Activated T-cell treated with anti-CD3 and anti-CD28 coated beads for 48 hours (primary cell): ENCODE measurements around the gene NID1.

ENCODE experiments used
- DNase-seq: peaks from one replicate; pipeline ENCODE4 v3.0.0-alpha.2; 2020; ENCODE audit warnings: low read depth

Gene NID1

DNA sequence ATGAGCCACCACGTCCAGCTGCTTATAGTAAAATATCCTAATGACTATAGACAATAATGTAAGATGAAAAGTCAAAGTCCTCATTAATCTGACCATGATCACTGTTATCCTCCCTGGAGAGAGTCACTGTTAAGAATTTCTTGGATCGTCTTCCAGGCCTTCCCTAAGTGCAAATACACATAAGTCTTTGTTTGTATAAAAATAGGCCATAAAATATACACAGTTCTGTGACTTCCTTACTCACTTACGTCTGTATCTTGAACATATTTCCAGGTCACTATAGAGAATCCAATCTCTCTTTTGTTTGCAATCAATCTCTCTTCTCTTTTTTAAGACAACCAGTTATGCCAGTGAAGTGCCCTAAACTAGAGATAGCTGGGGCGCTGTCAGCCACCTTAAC lies 109.1 kb downstream of the NID1 start:
- no peak for DNase-seq

DNA sequence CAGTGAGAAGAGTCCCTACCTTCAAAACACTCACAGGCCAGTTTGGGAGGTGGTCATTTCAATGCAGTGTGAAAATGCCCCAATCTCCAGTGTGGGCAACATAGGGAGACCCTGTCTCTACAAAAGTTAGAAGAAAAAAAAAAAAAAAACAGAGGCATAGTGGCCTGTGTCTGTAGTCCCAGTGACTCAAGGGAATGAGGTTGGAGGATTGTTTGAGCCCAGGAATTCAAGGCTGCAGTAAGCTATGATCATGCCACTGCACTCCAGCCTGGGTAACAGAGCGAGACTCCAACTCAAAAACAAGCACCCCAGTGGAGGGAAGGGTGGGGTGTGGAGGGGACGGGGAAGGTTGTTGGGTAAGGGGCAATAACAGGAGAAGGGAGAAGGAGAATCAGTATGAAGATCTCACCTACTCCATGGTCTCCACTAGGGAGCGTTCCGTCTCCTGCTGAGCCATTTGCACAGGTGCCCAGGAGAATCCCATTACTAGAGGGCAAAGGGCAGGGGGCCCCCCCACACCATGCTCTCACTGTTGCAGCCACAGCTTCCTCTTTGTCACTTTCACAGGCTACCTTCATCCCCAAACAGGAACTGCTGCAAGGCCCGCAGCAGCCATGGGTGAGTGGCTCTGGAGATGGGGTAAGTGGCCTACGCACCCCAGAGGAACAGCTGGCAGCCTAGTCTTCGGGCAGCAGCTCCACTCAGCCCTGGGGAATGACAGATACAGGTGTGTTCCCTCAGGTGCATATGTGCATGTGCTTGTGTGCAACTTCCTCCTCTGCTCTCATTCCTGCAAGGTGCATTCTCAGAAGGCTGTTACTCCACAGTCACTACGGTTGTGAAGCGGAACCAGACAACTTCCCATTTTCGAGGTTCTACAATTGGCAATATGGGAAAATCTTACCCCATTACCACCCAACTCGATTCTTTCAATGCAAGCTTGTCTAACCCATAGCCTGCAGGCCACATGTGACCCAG lies 110.3 kb downstream of the NID1 start:
- DNase-seq: peak; percentile 14

DNA sequence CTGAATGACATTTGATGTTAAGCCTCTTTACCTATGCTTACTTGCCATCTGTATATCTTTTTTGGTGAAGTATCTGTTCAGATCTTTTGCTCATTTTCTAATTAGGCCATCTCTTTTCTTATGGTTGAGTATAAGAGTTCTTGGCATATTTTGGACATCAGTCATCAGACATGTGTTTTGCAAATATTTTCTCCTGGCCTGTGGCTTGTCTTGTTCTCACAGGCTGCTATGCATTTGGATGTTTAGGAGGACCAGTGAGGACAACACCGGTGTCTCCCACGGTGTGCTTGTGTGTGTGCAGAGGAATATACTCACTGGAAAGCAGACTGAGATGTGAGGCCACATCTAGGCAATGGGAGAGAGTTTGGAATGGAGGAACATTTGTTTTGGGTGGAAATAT lies 111.1 kb downstream of the NID1 start:
- DNase-seq: no peak

DNA sequence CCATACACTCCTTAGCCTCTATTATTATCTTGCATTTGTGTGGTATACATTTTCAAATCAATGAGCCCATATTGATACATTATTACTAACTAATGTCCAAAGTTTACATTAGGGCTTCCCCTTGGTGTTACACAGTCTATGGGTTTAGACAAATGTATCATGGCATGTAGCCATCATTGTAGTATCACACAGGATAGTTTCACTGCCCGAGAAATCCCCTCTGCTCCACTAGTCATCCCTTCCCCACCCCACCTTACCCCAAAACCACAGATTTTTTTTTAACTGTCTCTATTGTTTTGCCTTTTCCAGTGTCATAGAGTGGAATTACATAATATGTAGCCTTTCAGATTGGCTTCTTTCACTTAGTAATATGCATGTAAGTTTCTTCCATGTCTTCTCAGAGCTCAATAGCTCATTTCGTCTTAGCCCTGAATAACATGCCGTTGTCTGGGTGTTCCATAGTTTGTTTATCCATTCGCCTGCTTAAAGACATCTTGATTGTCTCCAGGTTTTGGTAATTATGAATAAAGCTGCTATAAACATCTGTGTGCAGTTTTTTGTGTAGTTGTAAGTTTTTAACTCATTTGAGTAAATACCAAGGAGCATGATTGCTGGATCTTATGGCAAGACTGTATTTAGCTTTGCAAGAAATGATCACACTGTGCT lies 111.8 kb downstream of the NID1 start:
- peak; percentile 15 for DNase-seq

DNA sequence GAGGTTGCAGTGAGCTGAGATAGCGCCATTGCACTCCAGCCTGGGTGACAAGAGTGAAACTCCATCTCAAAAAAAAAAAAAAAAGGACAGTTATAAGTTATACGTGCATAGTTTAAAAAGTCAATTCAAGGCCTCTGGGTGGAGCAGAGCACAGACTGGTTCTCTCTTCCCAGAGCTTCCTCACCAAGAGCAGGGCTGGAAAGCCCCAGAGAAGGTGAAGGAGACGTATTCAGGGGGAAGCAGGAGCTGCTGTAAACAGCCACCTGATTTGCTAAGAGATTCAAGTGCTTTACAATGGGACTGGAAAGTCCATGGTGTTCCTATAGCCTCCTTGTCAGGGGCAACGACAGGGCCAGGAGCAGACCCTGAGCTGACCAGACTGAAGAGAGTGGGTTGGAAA lies 113.2 kb downstream of the NID1 start:
- DNase-seq: no peak

DNA sequence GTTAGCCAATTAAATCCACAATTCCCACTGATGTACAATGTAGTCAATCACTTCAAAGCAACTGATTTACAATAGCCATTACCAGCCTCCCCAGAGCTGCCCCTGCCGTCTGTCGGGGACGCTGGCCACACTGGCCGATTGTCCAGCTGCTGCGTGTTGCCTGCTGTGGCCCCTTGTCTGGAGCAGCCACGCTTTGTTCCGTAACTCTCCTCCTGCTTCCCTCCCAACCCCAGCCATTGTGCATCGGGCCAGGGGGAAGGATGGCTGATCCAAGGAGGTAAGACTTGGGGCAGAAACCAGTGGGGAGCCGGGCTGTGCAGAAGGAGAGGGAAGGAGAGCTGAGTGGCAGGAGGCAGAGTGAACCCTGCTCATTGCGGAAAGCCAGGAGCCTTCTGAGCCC lies 114.6 kb downstream of the NID1 start:
- DNase-seq: no peak

DNA sequence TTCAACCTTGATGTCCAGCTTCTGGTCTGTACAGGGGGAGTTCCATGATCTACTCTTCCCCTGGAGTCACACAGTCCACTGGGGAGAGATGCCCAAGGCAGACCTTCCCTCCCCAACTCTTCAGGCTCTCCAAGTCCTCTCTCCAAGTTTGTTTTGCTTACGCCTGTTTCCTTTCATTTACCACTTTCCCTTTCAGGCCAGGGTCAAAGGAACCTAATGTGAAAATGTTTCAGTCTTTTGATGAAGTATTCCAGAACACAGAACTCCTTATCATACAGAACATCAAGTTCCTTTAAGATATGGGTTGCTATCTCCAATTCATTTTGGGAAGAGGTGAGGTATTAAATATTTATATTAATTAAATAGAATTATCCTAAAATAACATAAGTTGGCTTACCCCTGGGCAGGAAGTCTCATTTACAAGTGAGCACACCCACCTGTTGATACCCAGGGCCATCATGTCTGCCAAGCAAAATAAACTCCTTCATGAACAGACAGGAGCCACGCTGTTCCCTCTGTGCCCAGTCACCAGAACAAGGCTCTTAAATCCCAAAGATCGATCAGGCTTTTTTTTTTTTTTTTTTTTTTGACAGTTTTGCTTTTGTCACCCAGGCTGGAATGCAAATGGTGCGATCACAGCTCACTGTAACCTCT lies 116.0 kb downstream of the NID1 start:
- no peak for DNase-seq

DNA sequence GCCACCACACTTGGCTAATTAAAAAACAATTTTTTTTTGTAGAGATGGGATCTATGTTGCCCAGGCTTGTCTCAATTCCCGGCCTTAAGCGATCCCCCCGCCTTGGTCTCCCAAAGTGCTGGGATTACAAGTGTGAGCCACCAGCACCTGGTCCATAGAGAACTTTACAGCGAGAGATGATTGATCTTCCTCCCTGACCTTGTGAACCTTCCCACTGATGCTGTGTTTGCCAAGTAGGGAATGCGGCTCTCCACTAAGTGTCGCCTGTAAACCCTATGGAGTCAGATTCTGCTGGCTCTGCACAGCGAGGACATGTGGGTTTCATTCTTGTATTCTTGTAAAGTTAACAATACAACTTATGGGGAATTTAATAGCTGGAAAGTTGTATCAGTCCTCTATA lies 116.9 kb downstream of the NID1 start:
- no peak for DNase-seq

DNA sequence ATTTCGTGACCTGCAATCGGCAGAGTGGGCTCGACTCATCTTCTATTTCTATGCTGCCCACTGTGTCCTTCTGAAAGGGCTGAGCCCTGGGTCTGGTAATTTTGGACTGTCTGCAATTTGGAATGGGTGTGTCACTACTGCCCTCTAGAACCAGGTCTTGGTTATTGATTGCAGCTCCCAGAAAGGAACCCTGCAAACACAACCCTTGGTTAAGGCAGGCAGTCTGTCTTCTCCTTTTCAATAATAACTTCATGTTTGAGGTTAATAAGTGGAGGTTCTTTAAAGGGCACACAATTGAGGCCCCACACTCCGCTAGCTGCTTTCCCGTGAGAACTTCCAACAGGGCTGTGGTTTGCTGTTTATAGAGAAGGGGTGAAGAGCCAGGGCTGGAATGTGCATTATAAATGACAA lies 118.3 kb downstream of the NID1 start:
- DNase-seq: no peak

DNA sequence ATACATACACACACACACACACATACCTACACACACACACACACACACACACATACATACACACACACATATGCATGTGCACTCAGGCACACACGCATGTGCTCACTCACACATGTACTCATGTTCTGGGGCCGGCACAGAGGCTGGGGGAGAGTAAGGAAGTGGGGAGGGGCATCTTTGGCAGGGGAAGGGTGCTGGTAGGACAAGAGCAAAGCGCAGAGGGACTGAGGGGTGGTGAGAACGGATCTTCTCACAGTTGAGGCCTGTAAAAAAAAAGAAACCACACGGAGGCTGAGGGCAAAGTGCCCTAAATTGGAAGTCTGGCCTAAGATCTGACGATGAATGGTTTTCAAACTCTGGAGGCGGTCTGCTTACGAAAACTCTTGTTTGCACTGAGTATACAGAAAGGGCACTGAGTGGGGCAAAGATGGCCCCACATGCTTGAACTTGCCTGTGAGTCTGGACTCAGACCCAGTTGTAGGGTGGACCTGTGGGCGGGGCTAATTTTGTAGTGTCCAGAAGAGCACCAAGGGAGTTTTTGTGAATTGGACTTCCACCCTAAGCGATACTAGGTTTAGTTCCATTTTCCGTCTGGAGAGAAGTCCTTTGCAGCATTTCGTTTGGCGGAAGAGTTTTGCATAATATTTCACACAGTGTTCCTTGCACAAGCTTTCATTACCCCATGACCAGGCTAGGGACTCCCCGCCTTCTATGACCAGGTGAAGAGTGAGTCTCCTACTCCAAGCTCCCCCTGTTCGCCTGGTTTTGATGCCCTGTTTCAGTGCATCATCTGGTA lies 118.9 kb downstream of the NID1 start:
- no peak for DNase-seq

DNA sequence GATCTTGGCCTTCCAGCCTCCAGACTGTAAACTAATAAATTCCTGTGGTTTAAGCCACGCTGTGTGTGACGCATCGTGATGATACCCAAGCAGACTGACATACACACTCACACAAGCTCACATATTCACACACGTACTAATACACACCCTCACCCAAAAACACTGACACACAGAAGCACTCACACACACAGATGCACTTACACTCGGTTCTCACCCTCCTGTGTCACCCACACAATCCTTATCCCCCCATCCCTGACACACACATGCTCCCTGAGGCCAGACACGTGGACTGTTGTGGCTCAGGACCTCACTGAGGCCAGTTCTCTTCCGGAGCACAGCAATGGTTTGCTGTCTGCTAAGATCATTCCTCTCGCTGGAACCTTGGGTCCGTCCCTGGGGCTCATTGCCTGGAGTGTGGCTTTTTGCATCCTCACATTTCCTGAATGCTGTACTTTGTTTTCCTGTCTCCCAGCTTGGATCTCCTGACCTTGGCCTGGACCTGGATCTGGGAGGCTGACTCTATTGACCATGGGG lies 121.2 kb downstream of the NID1 start:
- no peak for DNase-seq

DNA sequence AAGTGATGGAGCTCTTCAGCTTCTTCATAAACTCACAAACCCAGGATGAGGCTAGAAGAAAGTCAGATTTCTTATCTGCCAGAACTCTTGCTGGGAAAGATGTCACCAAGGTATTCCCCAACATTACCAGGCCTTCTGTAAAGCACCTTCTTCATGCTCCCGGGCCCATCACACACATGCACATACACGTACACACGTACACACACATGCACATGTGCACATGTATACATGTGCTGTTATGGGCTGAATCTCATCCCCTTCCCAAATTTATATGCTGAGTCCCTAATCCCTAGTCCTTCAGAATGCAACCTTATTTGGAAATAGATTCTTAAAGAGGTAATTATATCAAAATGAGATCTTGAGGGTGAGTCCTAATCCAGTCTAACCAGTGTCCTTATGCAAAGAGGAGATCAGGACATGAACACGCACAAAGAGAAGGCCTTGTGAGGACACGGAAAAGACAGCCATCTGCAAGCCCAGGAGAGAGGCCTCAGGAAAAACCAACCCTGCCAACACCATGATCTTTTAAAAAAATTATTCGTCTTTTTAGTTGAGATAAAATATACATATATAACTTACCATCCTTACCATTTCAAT lies 121.8 kb downstream of the NID1 start:
- no peak for DNase-seq

DNA sequence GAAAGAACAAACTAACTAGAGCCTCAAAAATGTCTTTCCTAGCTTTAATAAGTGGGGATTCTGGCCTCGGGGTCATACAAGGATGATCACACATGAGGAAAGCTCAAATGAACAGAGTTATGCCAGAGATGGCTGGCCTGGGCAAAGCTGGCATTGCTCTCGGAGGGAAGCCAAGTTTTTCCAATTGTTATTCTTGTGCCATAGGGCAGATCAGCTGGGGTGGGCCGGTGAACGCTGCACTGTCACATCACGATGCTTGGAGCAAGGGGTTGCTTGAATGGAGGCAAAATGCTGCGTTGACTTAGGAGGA lies 122.3 kb downstream of the NID1 start:
- DNase-seq: no peak

DNA sequence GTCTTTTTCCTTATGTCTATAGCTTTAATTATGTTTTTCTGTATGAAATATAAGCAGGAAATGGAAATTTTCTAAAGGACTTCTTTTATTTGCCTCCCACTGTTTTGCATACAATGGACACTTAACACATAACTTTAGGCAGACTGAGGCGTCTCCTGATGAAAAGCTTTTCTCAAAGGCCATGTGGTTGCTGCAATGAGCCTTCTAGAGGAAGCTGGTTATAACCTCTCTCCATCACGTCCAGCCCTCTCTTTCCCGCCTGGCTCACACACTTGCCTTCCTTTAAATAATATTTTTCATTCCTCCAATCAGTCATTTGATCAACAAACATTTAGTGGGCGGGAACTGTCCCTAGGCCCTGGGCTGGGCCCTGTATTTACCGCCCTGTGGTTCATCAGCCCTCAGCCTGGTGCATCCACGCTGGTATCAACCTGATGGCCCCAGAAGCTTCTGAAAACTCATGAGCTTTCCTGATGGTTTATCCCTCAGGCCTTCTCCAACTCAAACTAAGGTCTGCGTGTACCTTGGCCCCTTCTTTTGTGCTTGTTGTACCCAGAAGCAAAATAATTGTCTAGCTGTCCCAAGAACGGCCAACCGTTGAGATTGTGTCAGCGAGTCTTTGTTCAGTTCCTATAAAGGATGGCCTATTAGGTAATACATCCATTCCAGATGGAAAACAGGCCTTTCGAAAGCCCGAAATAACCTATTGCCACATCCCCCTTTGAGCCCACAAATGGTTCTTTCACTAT lies 122.8 kb downstream of the NID1 start:
- DNase-seq: no peak

DNA sequence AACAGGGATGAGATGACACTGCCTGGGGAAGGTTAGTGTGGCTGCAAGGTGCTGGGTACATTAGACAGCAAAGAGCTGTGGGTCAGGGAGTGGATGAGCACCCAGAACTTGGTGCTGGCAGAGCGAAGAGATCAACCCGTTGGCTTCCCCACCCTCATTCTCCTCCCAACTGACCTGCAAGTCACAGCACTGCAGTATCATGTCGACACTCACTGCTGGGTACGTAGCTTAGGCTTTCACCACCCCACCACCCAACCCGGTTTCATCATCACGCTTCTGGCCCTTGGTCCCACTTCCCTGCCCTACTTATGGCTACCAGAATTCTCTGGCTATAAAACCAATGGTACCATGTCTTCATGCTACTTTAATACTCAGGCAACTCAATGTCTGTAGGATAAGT lies 124.6 kb downstream of the NID1 start:
- DNase-seq: no peak

DNA sequence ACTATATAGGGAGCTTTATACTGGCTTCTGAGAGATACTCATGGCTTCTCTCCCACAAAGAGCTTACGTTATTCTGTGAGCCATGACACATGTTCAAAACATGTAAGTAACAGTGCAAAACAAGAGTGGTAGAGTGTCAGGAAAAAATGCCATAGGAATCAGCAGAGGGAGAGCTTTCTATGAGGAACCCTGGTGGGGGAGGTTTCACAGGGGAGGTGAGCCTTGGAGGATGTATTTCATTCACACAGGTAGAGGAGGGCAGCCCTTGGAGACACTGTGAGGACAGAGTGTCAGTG lies 125.5 kb downstream of the NID1 start:
- DNase-seq: no peak

DNA sequence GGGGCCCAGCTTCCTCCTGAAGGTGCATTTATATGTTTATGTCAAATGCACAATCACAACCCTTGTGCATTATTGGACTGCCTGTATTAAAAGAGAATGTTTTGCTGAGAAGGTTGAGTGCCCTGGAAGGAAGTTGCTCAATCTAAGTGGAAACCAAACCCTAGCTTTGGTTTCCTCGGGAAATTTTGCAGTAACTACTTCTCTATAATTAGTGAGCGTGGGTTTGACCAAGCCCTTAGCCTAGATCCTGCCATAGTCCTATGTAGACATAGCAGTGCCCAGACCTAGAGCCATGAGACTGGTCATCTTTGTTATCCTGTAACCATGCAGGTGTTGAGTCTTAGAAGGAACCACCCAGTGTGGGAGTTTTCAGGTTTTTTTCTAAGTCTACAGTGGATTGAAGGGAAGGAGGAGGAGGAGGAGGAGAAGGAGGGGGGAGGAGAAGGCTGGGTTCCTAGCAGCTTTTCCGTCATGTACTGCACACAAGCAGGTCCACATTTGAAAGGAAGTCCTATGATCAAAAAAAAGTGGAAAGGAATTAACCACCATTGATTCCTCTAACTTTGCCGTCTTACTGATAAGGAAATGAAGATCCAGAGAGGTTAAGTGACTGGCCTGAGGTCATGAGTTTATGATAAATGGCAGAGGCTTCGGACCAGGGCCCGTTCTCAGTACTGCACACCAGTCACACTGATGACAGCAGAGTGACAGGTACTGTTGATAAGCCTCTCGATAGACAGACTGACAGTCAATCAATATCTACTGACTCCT lies 126.0 kb downstream of the NID1 start:
- no peak for DNase-seq

DNA sequence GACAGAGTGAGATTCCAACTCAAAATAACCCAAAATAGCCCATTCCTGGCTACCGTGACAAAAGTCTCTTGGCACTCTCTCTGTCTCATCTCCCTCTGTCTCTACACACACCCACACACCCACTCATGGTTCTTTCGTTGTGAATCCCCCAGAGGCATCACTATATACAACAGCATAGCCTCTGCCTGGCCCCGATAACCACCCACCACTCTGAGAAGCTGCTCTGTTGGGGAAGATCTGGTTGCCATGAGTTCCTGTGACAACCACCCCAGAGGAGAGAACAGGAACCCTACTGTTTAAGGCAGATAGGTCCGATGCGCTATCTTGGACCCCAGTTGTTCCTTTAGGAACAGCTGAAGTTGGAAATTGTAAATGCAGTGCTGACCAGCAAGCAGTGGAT lies 127.8 kb downstream of the NID1 start:
- no peak for DNase-seq

DNA sequence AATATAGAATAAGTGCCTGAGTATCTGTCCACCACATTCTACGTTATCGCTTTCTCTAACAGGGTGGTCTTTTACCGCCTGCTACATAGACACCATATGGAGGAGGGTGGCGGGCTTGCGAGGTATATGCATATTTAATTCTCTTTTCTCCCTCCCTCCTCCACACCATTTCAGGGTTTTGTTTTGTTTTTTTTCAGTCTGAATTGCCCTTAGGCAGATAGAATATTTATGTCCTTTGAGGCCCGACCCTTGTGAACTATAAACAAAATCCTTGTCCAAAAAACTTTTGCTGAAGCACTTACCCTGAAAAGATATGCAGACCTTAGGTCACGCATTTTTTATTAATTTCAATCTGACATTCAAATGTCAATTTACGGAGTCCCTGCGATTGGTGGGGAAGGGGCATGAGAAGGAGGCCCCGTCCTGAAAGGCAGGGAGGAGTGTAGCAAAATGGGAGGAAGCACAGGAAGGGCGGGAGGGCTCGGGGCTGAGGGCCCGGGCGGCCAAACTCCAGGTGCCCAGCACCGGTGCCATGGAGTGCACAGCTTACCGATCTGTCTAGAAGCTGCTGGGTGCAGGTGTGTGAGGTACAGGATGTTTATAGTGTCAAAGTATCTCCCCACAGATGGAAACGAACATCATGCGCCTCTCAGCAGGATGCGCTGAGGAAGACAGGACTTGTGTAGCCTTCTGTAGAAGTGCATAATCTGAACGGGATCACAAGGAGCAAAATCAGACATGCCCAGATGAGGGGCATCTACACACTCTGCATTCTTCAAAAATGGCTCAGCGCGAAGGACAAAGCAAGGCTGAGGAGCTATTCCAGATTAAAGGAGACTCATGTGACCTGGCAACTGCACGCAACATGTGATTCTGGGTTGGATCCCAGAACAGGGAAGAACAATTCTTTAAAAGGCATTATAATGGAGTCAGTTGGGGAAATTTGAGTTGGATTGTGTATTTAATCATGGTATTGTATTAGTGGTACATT lies 129.4 kb downstream of the NID1 start:
- DNase-seq: no peak
